ENCODE data around the gene ARPC4.

Gene ARPC4

GRCh38 chr3:9793161-9793781 is 389 bp downstream of the ARPC4 start:
- DNase-seq (ENCODE audit: low read depth in 2 of 2) = no peak

- no peak for DNase-seq (ENCODE audit: low read depth in 2 of 2)
Observed at GRCh38 chr3:9794400-9794799, 1.5 kb downstream of the ARPC4 start.

GRCh38 chr3:9795207-9795606 is 2.3 kb downstream of the ARPC4 start:
- no peak for DNase-seq (ENCODE audit: low read depth in 2 of 2)

GRCh38 chr3:9797196-9797945 is 4.5 kb downstream of the ARPC4 start:
- DNase-seq (ENCODE audit: low read depth in 2 of 2) = no peak

- DNase-seq (ENCODE audit: low read depth in 2 of 2) = no peak
Observed at GRCh38 chr3:9800529-9800928, 7.6 kb downstream of the ARPC4 start.

GRCh38 chr3:9803494-9803893 is 10.6 kb downstream of the ARPC4 start:
- no peak for DNase-seq (ENCODE audit: low read depth in 2 of 2)

- no peak for DNase-seq (ENCODE audit: low read depth in 2 of 2)
Observed at GRCh38 chr3:9804996-9805395, 12.1 kb downstream of the ARPC4 start.

- no peak for DNase-seq (ENCODE audit: low read depth in 2 of 2)
Observed at GRCh38 chr3:9806137-9806536, 13.3 kb downstream of the ARPC4 start.

- no peak for DNase-seq (ENCODE audit: low read depth in 2 of 2)
Observed at GRCh38 chr3:9806688-9807589, 14.1 kb downstream of the ARPC4 start.

GRCh38 chr3:9807981-9808344 is 15.1 kb downstream of the ARPC4 start:
- DNase-seq (ENCODE audit: low read depth in 2 of 2) = no peak

GRCh38 chr3:9808345-9809037 is 15.6 kb downstream of the ARPC4 start:
- peak; percentile 13 to 21 for DNase-seq (ENCODE audit: low read depth in 2 of 2)

GRCh38 chr3:9809239-9809614 is 16.3 kb downstream of the ARPC4 start:
- no peak for DNase-seq (ENCODE audit: low read depth in 2 of 2)

GRCh38 chr3:9809615-9810432 is 16.9 kb downstream of the ARPC4 start, which contains the start of gene TTLL3:
Gene TTLL3 (plus strand): TSS chr3:9810262. CDS start chr3:9810662, 400 bp downstream.
- DNase-seq (ENCODE audit: low read depth in 2 of 2) = peak in 1 of 2 donors; percentile 10

GRCh38 chr3:9810433-9810770 is 17.5 kb downstream of the ARPC4 start:
- DNase-seq (ENCODE audit: low read depth in 2 of 2) = no peak

- DNase-seq (ENCODE audit: low read depth in 2 of 2) = no peak
Observed at GRCh38 chr3:9810846-9811245, 18.0 kb downstream of the ARPC4 start.

GRCh38 chr3:9812870-9813483 is 20.1 kb downstream of the ARPC4 start:
- DNase-seq (ENCODE audit: low read depth in 2 of 2) = no peak

GRCh38 chr3:9815986-9816385 is 23.1 kb downstream of the ARPC4 start:
- DNase-seq (ENCODE audit: low read depth in 2 of 2) = no peak

GRCh38 chr3:9817436-9817835 is 24.6 kb downstream of the ARPC4 start:
- no peak for DNase-seq (ENCODE audit: low read depth in 2 of 2)

- DNase-seq (ENCODE audit: low read depth in 2 of 2) = no peak
Observed at GRCh38 chr3:9818666-9819335, 25.9 kb downstream of the ARPC4 start.

- DNase-seq (ENCODE audit: low read depth in 2 of 2) = no peak
Observed at GRCh38 chr3:9820543-9820942, 27.7 kb downstream of the ARPC4 start.
